HG02610 (cell line): Measurements from ENCODE around the gene RENBP.

Experiments used
- ATAC-seq: cut with Tn5 transposase; IDR thresholded peaks from one replicate; pipeline ENCODE4 v1.9.1; 2021; ENCODE audit warnings: mild to moderate bottlenecking, moderate library complexity; ENCODE audit not compliant: unreplicated experiment

RENBP gene

DNA sequence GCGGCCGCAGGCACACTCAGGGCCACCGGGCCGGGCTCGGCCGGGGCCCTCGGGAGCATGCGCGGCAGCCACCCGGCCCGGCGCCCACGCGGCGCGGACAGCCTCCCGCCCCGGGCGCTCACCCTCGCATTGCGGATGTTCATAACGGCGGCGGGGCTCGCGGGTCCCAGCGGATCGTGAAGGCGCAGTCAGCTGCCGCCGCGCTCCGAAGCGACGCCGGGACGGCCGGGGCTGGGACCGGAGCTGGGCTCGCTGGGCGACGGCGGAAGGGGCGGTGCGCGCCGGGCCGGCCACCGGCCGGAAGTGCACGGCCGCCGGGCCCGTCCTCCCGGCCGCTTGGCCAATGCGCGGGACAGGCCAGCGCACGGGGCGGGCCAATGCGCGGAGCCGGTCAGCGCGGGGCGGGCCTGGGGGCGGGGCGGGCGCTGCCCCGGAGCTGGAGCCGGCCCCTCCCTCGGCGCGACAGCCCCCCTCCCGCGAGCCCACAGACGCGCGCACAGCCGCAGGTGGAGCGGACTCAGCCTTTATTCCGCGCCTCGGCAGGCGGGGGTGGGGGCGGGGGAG lies 9.6 kb downstream of the RENBP start, which contains the start of gene NAA10:
NAA10 (minus strand) TSS at position 276 of the 564 bp plus-strand sequence; CDS start at position 143, 133 bp downstream.
- ATAC-seq, result peak; percentile 89

DNA sequence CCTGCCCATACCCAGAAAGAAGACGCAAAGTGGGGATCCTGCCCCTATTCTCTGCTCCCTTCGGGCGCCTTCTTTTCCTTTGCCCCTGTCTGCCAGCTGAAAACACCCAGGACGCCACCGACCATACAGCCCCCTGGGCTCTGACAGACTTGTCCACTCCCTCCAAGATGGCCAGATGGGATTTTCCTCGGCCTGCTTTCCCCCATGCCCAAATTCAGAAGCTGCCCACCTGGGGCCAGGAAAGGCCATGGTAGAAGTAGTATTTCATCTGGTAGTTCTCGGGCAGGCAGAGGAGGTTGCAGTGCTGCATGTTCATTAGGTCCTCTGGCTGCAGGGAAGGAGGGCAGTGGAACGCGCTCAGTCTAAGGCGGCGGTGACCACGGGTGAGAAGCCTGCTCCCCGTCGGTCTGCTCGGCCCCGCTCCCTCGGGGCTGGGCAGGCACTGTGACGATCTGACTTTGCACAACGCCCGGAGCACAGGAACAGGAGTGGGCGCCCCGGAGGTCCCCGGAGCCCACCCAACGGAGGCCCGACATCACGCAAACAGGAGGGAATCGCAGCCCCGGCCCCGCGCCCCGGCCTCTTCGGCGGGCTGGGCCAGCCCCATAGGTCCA lies 10.2 kb downstream of the RENBP start:
- ATAC-seq, result peak; percentile 12

DNA sequence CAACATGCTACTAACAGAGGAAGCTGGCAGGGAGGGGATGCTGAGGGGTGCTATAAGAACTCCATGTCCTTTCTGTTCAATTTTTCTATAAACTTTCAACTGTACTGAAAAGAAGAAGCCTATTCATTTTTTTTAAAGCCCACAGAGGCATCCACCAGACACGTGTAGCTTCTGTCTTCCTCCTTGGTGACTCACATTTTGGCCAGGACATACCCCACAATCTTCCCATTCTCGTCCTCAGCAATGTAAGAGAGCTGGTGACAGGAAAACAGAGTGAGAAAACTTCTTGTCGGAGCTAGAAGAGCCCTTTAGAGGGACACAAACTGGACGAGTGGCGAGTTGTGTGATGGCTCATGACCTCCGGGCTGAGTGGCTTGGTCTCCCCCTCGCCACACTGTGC lies 10.7 kb downstream of the RENBP start:
- ATAC-seq, result no peak

- no peak for ATAC-seq
Observed at GRCh38 chrX:153932220-153932915, 12.1 kb downstream of the RENBP start.

GRCh38 chrX:153931748-153932147 lies 12.7 kb downstream of the RENBP start:
- ATAC-seq, result no peak

- no peak for ATAC-seq
Observed at GRCh38 chrX:153931151-153931550, 13.3 kb downstream of the RENBP start.

DNA sequence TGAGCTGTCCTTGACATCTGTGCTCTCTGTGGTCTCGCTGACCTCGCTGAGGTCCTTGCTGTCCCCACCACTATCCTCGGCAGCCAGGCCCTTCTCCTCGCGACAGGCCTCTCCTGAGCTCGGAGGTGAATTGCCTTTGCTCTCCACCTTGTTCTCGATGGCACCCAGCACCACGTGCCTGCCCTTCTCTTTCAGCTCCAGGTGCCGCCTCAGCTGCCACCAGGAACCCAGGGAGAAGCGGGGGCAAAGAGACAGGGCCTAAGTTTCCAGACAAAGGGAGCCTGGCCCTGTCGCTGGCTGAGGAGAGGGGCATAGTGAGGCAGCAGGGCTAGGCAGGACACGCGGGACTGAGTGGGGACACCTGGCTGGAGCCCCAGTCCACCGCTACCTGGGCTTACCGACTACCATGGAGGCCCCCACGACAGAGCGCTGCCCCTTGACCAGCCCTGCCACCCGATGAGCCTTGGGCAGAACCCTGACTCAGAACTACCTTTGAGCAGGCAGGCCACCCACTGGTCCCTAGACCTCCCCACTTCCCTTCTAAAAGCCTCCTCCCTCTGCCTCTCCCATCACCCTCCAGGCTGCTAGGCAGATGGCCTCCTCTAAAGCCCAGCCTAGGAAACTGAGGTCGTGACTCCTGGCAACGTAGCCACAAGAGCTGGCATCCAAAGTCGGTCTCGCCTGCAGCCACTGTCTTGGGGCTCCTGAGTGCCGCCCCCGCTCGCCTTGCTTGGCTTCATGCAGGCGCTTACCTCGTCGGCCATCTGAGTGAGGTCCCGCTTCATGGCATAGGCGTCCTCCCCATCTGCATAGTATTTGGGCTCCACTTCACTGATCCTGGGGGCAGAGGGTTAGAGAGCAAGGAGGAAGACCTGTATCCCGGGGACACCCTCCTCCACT lies 14.2 kb downstream of the RENBP start:
- ATAC-seq, result no peak

GRCh38 chrX:153929576-153929975 lies 14.9 kb downstream of the RENBP start:
- ATAC-seq, result no peak

GRCh38 chrX:153928846-153929245 lies 15.6 kb downstream of the RENBP start:
- no peak for ATAC-seq

GRCh38 chrX:153927922-153928760 lies 16.3 kb downstream of the RENBP start:
- ATAC-seq, result peak; percentile 74

DNA sequence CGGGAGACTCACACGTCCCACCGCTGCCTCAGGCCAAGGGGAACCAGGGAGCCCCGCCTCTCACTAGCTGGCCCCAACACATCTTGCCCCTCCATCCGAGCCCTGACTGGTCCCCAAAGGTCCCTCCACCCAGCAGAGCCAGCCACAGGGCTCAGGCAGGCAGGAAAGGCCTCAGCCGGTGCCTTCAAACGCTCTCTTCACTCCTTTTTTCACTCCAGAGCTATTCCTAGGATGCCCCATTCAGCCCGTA lies 16.8 kb downstream of the RENBP start:
- no peak for ATAC-seq

DNA sequence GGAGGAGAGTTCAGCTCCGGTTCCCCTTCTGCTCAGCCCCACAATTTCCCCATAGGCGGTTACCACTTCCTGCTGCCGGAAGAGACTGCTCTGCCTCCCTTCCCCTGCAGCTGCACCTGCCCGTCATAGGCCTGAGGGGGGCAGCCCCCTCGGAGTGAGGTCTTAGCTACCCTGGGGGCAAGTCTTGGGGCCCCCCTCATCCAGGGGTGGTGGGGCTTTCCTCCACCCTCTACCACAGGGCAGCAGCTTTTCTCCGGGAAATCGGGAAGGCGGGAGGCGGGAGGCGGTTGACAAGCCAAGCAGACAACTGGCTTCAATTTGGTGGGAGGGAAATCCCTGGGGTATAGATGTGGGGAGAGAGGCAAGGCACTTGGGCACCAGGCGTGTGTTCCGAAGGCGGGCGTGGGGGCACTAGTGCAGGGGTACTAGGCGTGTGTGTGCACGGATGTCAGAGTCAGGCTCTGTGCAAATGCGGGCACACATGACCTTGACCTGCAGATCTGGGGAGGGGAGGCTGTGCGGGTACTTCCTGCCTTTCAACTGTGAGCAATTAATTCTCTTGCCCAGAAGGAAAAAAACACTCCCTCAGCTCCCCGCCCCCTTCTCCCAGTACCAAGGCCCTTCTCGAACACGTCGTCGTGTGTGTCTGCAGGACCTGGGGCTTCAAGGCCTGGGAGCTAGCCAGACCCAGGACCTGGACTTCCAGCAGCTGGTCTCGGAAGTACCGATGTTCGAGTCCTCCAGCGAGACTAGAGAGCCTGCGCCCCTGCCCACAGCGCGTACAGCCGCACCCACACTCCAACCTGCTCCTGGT lies 17.4 kb downstream of the RENBP start:
- peak; percentile 28 for ATAC-seq

- ATAC-seq, result no peak
Observed at GRCh38 chrX:153926552-153926857, 17.9 kb downstream of the RENBP start.

GRCh38 chrX:153925739-153926551 lies 18.5 kb downstream of the RENBP start, which contains the start of gene ARHGAP4:
Gene ARHGAP4 (minus strand): TSS chrX:153926264. CDS start chrX:153926202, 62 bp downstream.
- ATAC-seq, result no peak

DNA sequence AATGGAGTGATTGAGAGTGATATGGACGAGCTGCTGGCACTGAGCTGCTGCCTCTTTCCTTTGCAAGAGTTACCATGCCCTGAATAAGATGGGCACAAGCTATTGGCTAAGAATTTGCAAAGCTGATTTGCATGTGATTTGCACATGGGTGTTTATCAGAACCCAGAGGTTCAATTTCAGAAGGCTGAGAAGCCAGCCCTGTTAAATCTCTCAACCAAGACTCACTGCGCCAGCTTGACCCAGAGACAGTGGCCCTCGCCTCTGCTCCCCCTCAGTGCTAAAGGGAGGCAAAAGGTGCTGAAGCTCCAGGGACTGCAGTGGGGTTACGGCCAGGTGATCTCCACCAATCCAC lies 19.1 kb downstream of the RENBP start:
- ATAC-seq, result no peak

- ATAC-seq, result no peak
Observed at GRCh38 chrX:153924149-153924861, 20.1 kb downstream of the RENBP start.

DNA sequence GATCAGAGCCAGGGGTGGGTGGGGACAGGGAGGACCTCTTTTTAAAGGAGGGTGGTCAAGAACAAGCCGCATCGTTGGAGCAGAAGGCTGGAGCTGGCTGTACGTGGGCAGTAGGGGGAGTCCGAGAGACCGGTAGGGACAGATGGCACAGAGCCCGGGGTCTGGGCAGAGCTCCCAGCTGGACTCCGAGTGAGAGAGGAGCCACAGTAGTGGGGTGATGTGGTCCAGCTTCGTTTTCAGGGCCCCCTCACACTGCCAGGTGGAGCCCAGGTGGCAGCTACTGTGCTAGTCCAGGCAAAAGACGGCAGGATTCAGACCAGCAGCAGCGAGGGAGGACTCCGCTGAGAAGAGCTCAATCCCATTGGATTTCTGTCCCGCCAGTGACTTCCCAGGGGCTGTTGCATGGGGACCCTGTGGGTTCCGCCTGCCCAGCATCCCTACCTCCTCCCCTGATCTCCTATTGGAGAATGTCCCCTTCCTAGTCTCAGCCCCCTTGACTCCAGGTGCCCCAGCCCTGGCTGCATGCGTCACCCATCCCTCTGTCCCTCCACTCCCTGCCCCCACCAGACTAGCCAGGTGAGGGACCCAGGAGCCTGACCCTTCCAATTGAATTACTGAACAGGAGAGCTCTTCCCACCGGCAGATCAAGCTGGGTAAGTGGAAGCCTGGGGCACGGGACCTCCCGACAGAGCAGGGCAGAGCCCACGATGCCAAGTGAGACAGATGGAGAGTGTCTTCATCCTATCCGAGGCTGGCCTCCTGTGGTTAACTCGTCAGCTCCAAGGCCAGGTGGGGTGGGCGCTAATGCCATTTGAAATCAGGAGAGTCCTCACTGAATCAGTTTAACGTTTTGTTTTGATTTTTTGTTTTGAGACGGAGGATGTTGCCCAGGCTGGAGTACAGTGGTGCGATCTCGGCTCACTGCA lies 21.2 kb downstream of the RENBP start:
- ATAC-seq, result no peak
